GM19238 (cell line): ENCODE data around the gene ADRA2C.

Source experiments
- DNase-seq: peaks from one replicate; pipeline ENCODE4 v3.0.0; 2011; ENCODE audit warnings: low spot score; ENCODE audit not compliant: insufficient read length

Gene ADRA2C

DNA sequence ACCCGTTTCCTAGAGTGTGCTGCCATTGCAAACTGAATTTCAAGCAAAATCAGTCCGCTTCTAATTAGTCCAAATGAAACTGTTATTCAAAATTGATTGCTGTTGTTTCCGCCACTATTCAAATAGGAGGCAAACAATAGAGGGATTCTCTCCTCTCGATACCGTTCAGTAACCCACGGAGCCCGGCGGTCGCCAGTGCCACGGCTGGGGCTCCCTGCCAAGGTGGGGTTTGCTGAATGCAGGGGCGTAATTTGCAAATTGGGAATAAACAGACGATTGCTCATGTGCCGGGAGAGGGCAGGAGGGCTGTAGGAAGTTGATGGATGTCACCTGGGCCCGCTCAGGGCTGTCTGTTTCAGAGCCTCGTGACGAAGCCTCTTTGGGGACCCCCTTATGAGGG, 8.8 kb downstream of the ADRA2C start:
- no peak for DNase-seq

DNA sequence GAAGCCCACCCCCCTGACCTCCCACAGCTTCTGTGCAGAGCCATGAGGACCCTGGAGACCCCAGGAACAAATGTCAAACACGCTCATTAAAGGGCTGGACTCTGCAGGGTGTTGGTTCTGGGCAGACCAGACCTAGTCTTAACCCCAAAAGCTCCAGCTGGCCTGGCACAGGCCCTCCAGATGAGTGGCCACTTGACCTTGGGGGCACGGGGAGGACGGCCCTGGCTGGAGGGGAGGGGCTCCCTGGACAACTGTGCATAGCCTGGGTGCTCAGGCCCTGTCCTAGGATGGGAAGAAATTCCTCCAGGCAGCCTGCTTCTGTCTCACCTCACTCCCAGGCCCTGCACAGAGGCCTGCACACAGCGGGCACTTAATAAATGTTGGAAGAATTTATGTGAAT, 9.4 kb downstream of the ADRA2C start:
- no peak for DNase-seq

GRCh38 chr4:3776166-3777032, 10.2 kb downstream of the ADRA2C start:
- DNase-seq, result no peak

DNA sequence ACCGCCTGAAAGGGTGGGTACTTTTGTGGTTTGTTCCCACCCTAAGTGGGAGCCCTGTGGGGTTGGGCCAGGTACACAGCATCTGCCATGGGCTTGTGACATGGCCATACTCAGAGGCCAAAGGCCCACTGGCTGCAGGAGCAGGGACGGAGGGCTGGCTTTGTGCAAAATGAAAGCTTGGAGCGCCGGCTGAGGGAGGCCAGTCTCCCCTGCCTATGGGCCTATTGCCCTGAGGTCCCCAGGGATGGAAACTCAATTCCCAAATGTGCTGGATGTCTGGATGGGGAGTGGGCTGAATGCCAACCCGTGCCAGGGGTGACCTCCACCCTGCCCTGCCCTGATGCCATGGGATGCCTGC, 10.8 kb downstream of the ADRA2C start:
- DNase-seq, result no peak

DNA sequence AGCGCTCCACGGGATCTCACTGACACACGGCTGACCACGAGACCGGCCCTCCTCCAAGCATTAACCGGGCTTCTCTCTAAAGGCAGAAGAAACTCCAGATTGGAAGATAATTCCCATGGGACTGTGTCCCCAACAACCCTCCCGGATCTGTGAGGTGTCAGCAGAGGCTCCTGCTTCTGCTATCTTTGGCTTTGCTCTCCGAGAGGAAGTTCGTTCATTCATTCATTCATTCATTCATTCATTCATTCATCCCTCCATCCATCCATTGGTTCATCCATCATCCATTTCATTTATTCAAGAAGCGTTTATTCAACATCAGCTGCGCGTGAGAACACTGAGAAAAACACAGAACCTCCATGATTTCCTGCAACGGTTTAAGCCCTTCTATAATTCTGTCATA, 11.5 kb downstream of the ADRA2C start:
- no peak for DNase-seq

GRCh38 chr4:3779509-3779908, 13.3 kb downstream of the ADRA2C start:
- DNase-seq, result no peak

DNA sequence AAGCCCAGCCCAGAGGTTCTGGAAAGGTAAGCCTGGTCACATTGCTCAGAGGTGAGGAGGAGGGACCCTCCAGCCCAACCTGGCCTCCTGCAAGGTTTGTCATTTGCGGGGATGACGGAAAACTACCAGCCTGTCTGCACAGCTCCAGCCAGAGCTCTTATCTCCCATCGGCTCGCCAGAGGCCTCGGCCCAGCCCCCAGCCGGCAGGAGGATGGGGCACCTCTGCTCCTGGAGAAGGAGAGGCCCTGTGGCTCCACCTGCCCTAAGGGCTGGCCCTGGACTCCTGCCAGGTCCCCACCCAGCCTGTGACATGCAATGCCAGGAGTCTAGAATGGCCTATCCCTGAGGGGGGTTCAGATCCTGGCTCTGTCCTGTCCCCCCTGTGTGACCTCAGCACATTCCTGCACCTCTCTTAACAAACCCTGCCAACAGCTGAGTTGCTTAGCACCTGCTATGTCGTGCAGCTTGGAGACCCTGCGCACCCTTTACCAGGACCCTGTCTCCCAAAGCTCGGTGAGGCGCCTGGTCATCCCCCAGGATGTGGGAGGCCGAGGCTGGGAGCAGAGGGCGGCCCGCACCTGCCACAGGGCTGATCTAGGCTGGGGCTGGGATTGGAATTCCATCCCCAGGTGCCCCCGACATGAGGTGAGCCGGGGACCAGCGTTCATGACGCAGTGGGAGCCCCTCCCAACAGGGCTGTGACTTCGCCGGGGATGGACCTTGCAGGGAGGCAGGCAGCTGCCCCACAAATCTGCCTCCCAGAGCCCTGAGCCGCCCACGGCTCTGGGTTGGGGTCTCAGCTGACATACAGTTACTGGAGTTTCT, 14.4 kb downstream of the ADRA2C start:
- no peak for DNase-seq

GRCh38 chr4:3781193-3781886, 15.2 kb downstream of the ADRA2C start:
- no peak for DNase-seq

DNA sequence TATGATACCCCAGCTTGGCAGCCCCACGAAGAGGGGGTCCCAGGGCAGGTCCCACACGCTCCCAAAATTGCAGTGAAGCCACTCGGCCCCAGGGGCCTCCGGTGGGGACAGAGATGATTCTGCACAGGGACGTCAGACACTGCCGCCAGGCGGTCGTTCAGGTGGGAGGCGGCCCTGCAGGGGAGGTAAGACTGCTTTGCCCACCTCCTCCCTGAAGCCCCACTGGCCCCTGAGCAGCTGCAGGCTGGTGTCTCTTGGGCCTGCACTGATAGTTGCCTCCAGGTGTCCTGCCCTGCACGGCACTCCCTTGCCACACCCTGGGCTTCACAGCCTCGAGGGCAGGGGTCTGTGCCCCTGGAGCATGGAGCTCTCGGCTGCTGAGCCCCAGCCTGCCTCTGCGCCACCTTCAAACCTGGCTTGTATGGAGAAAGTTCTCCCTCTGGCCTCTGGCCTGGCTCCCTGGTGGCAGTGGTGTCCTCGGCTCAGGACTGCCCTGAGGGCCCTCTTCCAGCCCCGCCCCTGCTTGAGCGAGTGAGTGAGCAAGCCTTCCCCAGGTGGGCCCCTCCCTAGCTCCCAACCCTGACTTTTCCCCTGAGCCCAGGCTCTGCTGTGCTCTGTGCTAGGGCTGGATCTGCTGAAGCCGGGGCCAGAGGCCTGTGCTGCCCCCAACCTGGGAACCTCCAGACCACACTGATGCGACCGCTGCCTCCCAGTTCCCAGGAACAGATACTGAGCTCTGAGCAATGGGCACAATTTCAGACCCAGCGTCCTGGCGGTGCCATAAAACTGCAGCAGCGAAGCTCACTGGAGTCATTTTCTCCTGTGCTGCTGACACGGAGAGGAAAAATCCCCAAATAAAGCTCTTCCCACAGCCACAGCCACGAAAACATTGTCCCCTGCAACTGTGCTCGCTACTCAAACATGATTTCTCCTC, 16.1 kb downstream of the ADRA2C start:
- no peak for DNase-seq

DNA sequence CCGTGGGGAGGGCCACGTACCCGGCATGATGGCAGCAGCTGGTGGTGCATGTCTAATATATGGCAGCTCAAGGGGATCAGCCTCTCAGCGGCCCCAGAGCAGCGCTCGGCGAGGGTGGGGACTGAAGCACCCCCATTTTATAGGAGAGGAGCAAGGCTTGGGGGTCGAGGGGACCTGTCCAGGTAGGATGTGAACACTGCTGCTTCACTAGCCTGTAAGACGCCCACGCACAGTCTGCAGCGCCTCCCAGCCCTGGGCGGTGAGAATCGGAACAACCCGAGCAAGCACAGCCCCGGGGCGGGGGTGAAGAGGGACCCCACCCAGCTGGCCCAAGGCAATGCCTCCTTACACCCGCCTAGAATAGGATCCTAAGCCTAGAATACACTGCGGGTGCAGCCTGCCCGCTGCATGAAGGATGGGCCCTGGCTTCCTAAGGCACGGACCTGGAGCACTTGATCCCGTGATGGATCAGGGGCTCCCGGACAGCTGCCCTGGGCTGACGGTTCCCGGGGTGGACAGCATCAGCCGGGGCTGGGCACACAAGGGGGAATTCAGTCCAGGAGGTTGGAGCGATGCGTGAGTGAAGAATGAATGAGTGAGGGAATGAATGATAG, 17.6 kb downstream of the ADRA2C start:
- DNase-seq, result no peak

GRCh38 chr4:3784454-3785291, 18.5 kb downstream of the ADRA2C start:
- DNase-seq, result no peak

- no peak for DNase-seq
These were observed 19.0 kb downstream of the ADRA2C start for GRCh38 chr4:3785292-3785565.

DNA sequence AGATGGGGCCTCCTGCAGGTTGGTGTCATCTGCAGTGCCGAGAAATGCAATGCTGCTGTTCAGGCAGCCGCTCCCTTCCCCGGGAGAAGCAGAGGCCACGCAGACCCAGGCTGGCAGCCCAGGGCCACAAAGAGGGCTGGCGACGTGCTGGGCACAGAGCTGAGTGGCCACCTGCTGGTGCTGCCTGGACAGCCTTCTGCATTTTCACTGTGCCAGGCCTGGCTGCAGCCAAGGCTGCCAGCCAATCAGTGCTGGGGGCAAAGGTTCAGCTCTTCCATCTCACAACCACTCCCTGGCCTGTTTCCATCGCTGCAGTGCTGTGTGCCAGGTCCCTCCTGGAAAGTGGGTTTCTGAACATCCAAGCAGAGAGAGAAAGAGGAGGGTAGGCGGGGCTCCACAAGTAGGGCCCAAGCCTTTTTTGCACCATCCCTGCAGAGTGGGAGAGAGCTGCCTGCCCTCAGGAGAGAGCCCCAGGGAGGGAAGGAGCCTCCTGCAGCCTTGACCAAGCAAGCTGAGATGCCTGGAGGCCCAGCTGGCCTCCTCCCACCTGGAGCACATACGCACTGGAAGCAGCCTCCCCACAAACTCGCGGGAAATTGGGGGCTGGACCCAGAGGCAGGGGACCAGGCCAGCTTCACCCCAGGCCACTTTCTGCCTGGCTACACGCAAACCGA, 20.1 kb downstream of the ADRA2C start:
- no peak for DNase-seq

- DNase-seq, result no peak
These were observed 21.5 kb downstream of the ADRA2C start for GRCh38 chr4:3787489-3788365.

GRCh38 chr4:3788366-3788660, 22.1 kb downstream of the ADRA2C start:
- DNase-seq, result no peak

DNA sequence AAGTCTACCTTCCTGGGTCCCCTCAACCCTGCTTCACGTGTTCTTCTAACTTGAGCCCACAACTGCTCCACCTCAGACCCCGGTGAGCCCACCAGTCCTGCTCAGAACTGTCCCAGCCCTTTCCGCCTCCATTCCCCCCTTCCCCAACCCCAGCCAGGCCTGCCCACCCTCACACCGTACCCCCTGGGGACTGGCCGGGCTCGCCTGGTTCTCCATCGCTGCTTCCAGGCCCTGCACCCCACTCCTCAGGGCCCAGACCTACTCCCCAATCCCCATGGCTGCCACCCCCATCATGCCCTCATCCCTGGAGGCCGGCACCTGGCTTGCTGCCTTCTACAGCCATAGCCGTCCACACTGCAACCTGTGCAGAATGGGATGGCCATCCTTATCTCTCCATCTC, 23.4 kb downstream of the ADRA2C start:
- no peak for DNase-seq

DNA sequence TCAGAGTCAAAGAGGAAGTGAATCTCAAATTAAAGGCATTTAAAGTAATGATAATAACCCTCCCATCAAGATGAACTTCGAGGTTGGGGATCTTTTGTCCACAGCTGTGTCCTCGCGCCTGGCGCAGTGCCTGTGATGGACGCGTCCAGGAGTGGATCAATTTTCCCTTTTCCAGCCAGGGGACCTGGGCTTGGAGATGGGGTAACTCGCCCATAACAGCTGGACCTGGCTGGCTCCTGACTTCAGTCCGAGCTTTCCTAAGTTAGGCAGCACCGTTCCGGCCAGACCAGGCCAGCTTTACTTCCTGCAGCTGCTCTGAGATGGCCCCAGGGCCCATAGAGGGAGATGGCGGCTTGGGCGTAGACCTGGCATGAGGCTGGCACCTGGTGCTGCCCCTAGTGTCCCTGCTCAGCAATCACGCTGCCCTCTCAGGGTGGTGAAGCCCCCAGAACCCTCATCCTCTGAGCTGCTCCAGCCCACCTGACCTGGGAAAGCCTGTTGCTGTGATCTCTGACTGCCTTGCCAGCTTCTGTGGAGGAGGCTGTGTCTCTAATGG, 23.9 kb downstream of the ADRA2C start:
- DNase-seq, result no peak

DNA sequence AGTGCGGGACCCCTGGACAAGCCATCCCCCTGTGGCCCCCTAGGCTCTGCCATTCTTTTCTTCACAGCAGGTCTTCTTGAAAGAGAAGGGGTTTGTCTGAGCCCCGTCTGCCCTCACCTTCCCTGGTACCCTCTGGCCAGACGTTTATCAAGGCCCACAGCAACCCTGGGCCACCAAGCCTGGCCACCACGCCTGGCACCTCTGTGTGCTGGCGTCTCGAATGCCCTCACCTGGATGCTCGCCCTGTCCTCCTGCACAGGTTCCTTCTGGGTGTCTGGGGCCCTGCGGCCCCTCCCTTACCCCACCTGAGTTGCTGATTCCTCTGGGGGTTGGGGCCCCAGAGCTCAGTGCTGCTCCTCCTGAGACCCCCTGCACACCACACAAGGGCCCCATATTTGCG, 25.1 kb downstream of the ADRA2C start:
- no peak for DNase-seq
